ENCODE results near the gene ZNRF3.

The ZNRF3 gene

GRCh38 chr22:28978158-28978557 is 94.8 kb downstream of the ZNRF3 start:
- Mint-ChIP-seq H3K4me1 (no peaks in the 10 kb centered on the region), H3K36me3 (no peaks in the 10 kb centered on the region), H3K4me3 (no peak overlapping the region), H3K9me3 (no peaks in the 10 kb centered on the region), H3K27ac (no peak overlapping the region), H3K27me3 (peaks cover 73% of the 10 kb centered on the region)
- DNase-seq: no peak
- CTCF ChIA-PET: no interaction called here

- H3K27me3 Mint-ChIP-seq: peaks cover 82% of the 10 kb centered on the region
- no peaks in the 10 kb centered on the region for H3K36me3 Mint-ChIP-seq
- H3K27ac Mint-ChIP-seq: no peak overlapping the region
- no peaks in the 10 kb centered on the region for H3K4me1 Mint-ChIP-seq
- no peaks in the 10 kb centered on the region for H3K9me3 Mint-ChIP-seq
- CTCF ChIA-PET: no interaction called here
- DNase-seq: no peak
- no peak overlapping the region for H3K4me3 Mint-ChIP-seq
These were observed 95.8 kb downstream of the ZNRF3 start for GRCh38 chr22:28978863-28979796.

- Mint-ChIP-seq H3K27me3 (peaks cover 89% of the 10 kb centered on the region), H3K27ac (no peak overlapping the region), H3K9me3 (no peaks in the 10 kb centered on the region)
These were observed 97.0 kb downstream of the ZNRF3 start for GRCh38 chr22:28980326-28980725.

GRCh38 chr22:28981818-28982499 is 98.6 kb downstream of the ZNRF3 start:
- Mint-ChIP-seq H3K4me3 (no peak overlapping the region), H3K4me1 (no peaks in the 10 kb centered on the region), H3K9me3 (peaks cover 8% of the 10 kb centered on the region), H3K27ac (no peak overlapping the region), H3K27me3 (peaks cover 80% of the 10 kb centered on the region), H3K36me3 (no peaks in the 10 kb centered on the region)
- CTCF ChIA-PET: no interaction called here
- DNase-seq: no peak

More at GRCh38 chr22:28980326-28980725, 97.0 kb downstream of the ZNRF3 start:
- Mint-ChIP-seq H3K4me1 (no peaks in the 10 kb centered on the region), H3K4me3 (no peak overlapping the region), H3K36me3 (no peaks in the 10 kb centered on the region)
- CTCF ChIA-PET: no interaction called here
- no peak for DNase-seq

- CTCF ChIA-PET: no interaction called here
- no peak overlapping the region for H3K27ac Mint-ChIP-seq
- H3K4me1 Mint-ChIP-seq: no peaks in the 10 kb centered on the region
- H3K4me3 Mint-ChIP-seq: no peak overlapping the region
- DNase-seq: no peak
- no peaks in the 10 kb centered on the region for H3K36me3 Mint-ChIP-seq
- peaks cover 8% of the 10 kb centered on the region for H3K9me3 Mint-ChIP-seq
- H3K27me3 Mint-ChIP-seq: peaks cover 71% of the 10 kb centered on the region
These were observed 99.8 kb downstream of the ZNRF3 start for GRCh38 chr22:28983190-28983589.

- H3K27me3 Mint-ChIP-seq: peaks cover 65% of the 10 kb centered on the region
- no peaks in the 10 kb centered on the region for H3K36me3 Mint-ChIP-seq
- CTCF ChIA-PET: no interaction called here
- DNase-seq: no peak
- no peak overlapping the region for H3K27ac Mint-ChIP-seq
- H3K4me3 Mint-ChIP-seq: no peak overlapping the region
- H3K4me1 Mint-ChIP-seq: no peaks in the 10 kb centered on the region
- H3K9me3 Mint-ChIP-seq: peaks cover 8% of the 10 kb centered on the region
These were observed 100.5 kb downstream of the ZNRF3 start for GRCh38 chr22:28983788-28984441.

GRCh38 chr22:28984482-28985158 is 101.2 kb downstream of the ZNRF3 start:
- H3K27ac Mint-ChIP-seq: no peak overlapping the region
- no peak for DNase-seq
- H3K27me3 Mint-ChIP-seq: peaks cover 63% of the 10 kb centered on the region
- CTCF ChIA-PET: no interaction called here
- no peak overlapping the region for H3K4me3 Mint-ChIP-seq
- peaks cover 8% of the 10 kb centered on the region for H3K9me3 Mint-ChIP-seq
- H3K36me3 Mint-ChIP-seq: no peaks in the 10 kb centered on the region
- no peaks in the 10 kb centered on the region for H3K4me1 Mint-ChIP-seq

GRCh38 chr22:28985581-28986290 is 102.4 kb downstream of the ZNRF3 start:
- no peaks in the 10 kb centered on the region for H3K4me1 Mint-ChIP-seq
- DNase-seq: no peak
- no peaks in the 10 kb centered on the region for H3K36me3 Mint-ChIP-seq
- H3K27ac Mint-ChIP-seq: no peak overlapping the region
- CTCF ChIA-PET: interaction anchor here (0.5 kb wide), 1 partner anchor 706 kb away, joined by 3 read pairs; no protein-coding TSS in a partner anchor
- H3K9me3 Mint-ChIP-seq: peaks cover 8% of the 10 kb centered on the region
- peaks cover 63% of the 10 kb centered on the region for H3K27me3 Mint-ChIP-seq
- no peak overlapping the region for H3K4me3 Mint-ChIP-seq

GRCh38 chr22:28986366-28986765 is 103.0 kb downstream of the ZNRF3 start:
- peaks cover 57% of the 10 kb centered on the region for H3K27me3 Mint-ChIP-seq
- H3K27ac Mint-ChIP-seq: no peak overlapping the region
- H3K4me1 Mint-ChIP-seq: no peaks in the 10 kb centered on the region
- H3K4me3 Mint-ChIP-seq: no peak overlapping the region
- H3K9me3 Mint-ChIP-seq: peaks cover 8% of the 10 kb centered on the region
- no peak for DNase-seq
- CTCF ChIA-PET: no interaction called here
- no peaks in the 10 kb centered on the region for H3K36me3 Mint-ChIP-seq

GRCh38 chr22:28988457-28988856 is 105.1 kb downstream of the ZNRF3 start:
- Mint-ChIP-seq H3K4me3 (no peak overlapping the region), H3K36me3 (no peaks in the 10 kb centered on the region), H3K27ac (no peak overlapping the region), H3K9me3 (peaks cover 8% of the 10 kb centered on the region), H3K4me1 (no peaks in the 10 kb centered on the region), H3K27me3 (peaks cover 51% of the 10 kb centered on the region)
- DNase-seq: no peak
- CTCF ChIA-PET: no interaction called here

GRCh38 chr22:28989035-28989464 is 105.7 kb downstream of the ZNRF3 start:
- CTCF ChIA-PET: no interaction called here
- Mint-ChIP-seq H3K36me3 (no peaks in the 10 kb centered on the region), H3K4me1 (no peaks in the 10 kb centered on the region), H3K27me3 (peaks cover 52% of the 10 kb centered on the region), H3K27ac (no peak overlapping the region), H3K4me3 (no peak overlapping the region), H3K9me3 (peaks cover 8% of the 10 kb centered on the region)
- no peak for DNase-seq

GRCh38 chr22:28989484-28989883 is 106.1 kb downstream of the ZNRF3 start:
- Mint-ChIP-seq H3K9me3 (peaks cover 8% of the 10 kb centered on the region), H3K27ac (no peak overlapping the region), H3K27me3 (peaks cover 48% of the 10 kb centered on the region), H3K4me1 (no peaks in the 10 kb centered on the region), H3K4me3 (no peak overlapping the region), H3K36me3 (no peaks in the 10 kb centered on the region)
- CTCF ChIA-PET: no interaction called here
- no peak for DNase-seq

- CTCF ChIA-PET: no interaction called here
- peaks cover 43% of the 10 kb centered on the region for H3K27me3 Mint-ChIP-seq
- no peaks in the 10 kb centered on the region for H3K4me1 Mint-ChIP-seq
- peaks cover 8% of the 10 kb centered on the region for H3K9me3 Mint-ChIP-seq
- no peak overlapping the region for H3K4me3 Mint-ChIP-seq
- H3K36me3 Mint-ChIP-seq: no peaks in the 10 kb centered on the region
- H3K27ac Mint-ChIP-seq: no peak overlapping the region
- no peak for DNase-seq
These were observed 106.5 kb downstream of the ZNRF3 start for GRCh38 chr22:28989912-28990311.

Data from activated naive CD4-positive, alpha-beta T cell treated with anti-CD3 and anti-CD28 coated beads, Interleukin-2, amount 10 ng/mL, durations not matched to agents 7 days and 5 days (primary cell).